GM12878 (cell line): ENCODE results near the gene CHERP. TPM values are rescaled to one million over a fixed set of nuclear protein-coding genes. Genes with fewer than 3 reads are reported as not detected.

ENCODE experiments used
- ATAC-seq: fragments of 200-7000 bp; cut with Tn5 transposase; 3 replicates; pipeline ENCODE4 v1.9.1; 2020; ENCODE audit warnings: mild to moderate bottlenecking, moderate library complexity
- BruUV-seq: library from RNA; stranded (reverse); fragments of 400-500 nt; replicated peaks from 2 replicates; lab custom pipeline; 2021; lab: Mats Ljungman, UMichigan
- CTCF ChIA-PET: fragments of 300-600 bp; sonication (Branson Sonifier 250); formaldehyde crosslinking; extraction: SDS; loops from one replicate; lab custom pipeline; 2021; ENCODE audit warnings: inconsistent platforms; lab: Yijun Ruan, JAX
- POLR2A ChIA-PET: fragments of 350-600 bp; formaldehyde crosslinking; extraction: SDS; loops from one replicate; lab custom pipeline; 2021; ENCODE audit warnings: inconsistent platforms; lab: Charles Lee
- RAD21 ChIA-PET: fragments of 300-600 bp; sonication (Branson Sonifier 250); formaldehyde crosslinking; loops from one replicate; lab custom pipeline; 2023; ENCODE audit warnings: antibody characterized with exemption; ENCODE audit not compliant: unreplicated experiment; lab: Charles Lee
- SMC1A ChIA-PET: fragments of 300-600 bp; sonication (Branson Sonifier 250); formaldehyde crosslinking; loops from one replicate; lab custom pipeline; 2023; ENCODE audit not compliant: unreplicated experiment, uncharacterized antibody; lab: Charles Lee
- DNase-seq: peaks from one replicate; pipeline ENCODE4 v3.0.0-alpha.2; 2011; ENCODE audit warnings: low read depth, low spot score
- FAIRE-seq: peaks from 3 replicates; lab custom pipeline; 2011; peaks lifted over from hg19 to GRCh38; lab: Jason Lieb, UNC
- H2AFZ ChIP-seq: 2 replicates; pipeline ENCODE4 v1.6.0; 2011; ENCODE audit warnings: low read depth, low read length, control low read depth; ENCODE audit not compliant: control insufficient read depth
- H3K27ac ChIP-seq: 2 replicates; pipeline ENCODE4 v1.5.1; 2011; ENCODE audit warnings: control low read depth; ENCODE audit not compliant: control insufficient read depth, insufficient read depth
- H3K27me3 ChIP-seq, 2 experiments: replicated peaks in 1 of 2; 2 replicates each; pipeline versions ENCODE4 v1.6.0 to v1.6.1; 2011; ENCODE audit warnings: low read length in 1 of 2; ENCODE audit not compliant: control insufficient read depth in 2 of 2, insufficient read depth in 2 of 2
- H3K36me3 ChIP-seq, 2 experiments: 2 replicates each; pipeline ENCODE4 v1.5.1; 2011; ENCODE audit warnings: low read length in 1 of 2; ENCODE audit not compliant: control insufficient read depth in 2 of 2, insufficient read depth in 2 of 2
- H3K4me1 ChIP-seq: 2 replicates; pipeline ENCODE4 v1.6.1; 2011; ENCODE audit warnings: mild to moderate bottlenecking, low read length, moderate library complexity, mixed read lengths; ENCODE audit not compliant: control insufficient read depth, insufficient read depth
- H3K4me2 ChIP-seq: 2 replicates; pipeline ENCODE4 v1.6.0; 2011; ENCODE audit warnings: control low read depth; ENCODE audit not compliant: control insufficient read depth, insufficient read depth
- H3K4me3 ChIP-seq: fragments of 200-600 bp; sonication (generic); 2 replicates; pipeline ENCODE4 v1.5.1; 2016
- H3K79me2 ChIP-seq: 2 replicates; pipeline ENCODE4 v1.6.0; 2011; ENCODE audit warnings: low read length; ENCODE audit not compliant: control insufficient read depth, insufficient read depth
- H3K9ac ChIP-seq: 2 replicates; pipeline ENCODE4 v1.8.0; 2011; ENCODE audit warnings: low read length, control low read depth, mixed read lengths; ENCODE audit not compliant: control insufficient read depth, insufficient read depth
- H3K9me3 ChIP-seq: replicated peaks from 3 replicates; pipeline ENCODE4 v1.5.1; 2011; ENCODE audit warnings: mild to moderate bottlenecking, low read length; ENCODE audit not compliant: control insufficient read depth, insufficient read depth
- H4K20me1 ChIP-seq: 2 replicates; pipeline ENCODE4 v1.6.0; 2011; ENCODE audit not compliant: control insufficient read depth, insufficient read depth
- CBFB ChIP-seq: IDR thresholded peaks from 2 replicates; pipeline ENCODE4 v1.6.1; 2016; ENCODE audit warnings: antibody characterized with exemption, low read depth
- GATAD2B ChIP-seq: fragments of 450-650 bp; conservative IDR thresholded peaks from 2 replicates; pipeline ENCODE4 v1.6.1; 2017; ENCODE audit warnings: low read depth, mild to moderate bottlenecking, moderate library complexity
- KLF5 ChIP-seq: fragments of 450-650 bp; IDR thresholded peaks from 2 replicates; pipeline ENCODE4 v1.6.1; 2014; ENCODE audit warnings: mild to moderate bottlenecking; ENCODE audit not compliant: partially characterized antibody
- MXI1 ChIP-seq: fragments of 150-350 bp; IDR thresholded peaks from 2 replicates; pipeline ENCODE4 v1.6.1; 2011; ENCODE audit warnings: low read depth, mild to moderate bottlenecking, inconsistent platforms, low read length, improper control_type of control experiment
- MYB ChIP-seq: fragments of 150-350 bp; IDR thresholded peaks from 2 replicates; pipeline ENCODE4 v1.6.1; 2014; ENCODE audit warnings: mild to moderate bottlenecking, low read depth, low read length, borderline replicate concordance
- NR2F1 ChIP-seq: fragments of 450-650 bp; conservative IDR thresholded peaks from 2 replicates; pipeline ENCODE4 v1.6.1; 2017; ENCODE audit warnings: mild to moderate bottlenecking
- PML ChIP-seq: IDR thresholded peaks from 2 replicates; pipeline ENCODE4 v1.6.1; 2012; ENCODE audit warnings: low read length, inconsistent platforms
- RCOR1 ChIP-seq: conservative IDR thresholded peaks from 2 replicates; pipeline ENCODE4 v1.6.1; 2012; ENCODE audit warnings: low read depth, low read length, improper control_type of control experiment
- SIN3A ChIP-seq: IDR thresholded peaks from 2 replicates; pipeline ENCODE4 v1.6.1; 2012; ENCODE audit warnings: low read depth, low read length, improper control_type of control experiment
- STAT1 ChIP-seq: fragments of 450-650 bp; conservative IDR thresholded peaks from 2 replicates; pipeline ENCODE4 v1.6.1; 2014; ENCODE audit warnings: antibody characterized with exemption, mild to moderate bottlenecking
- TCF3 ChIP-seq: IDR thresholded peaks from 2 replicates; pipeline ENCODE4 v1.6.1; 2012; ENCODE audit warnings: low read depth, mild to moderate bottlenecking, low read length, borderline replicate concordance; ENCODE audit not compliant: insufficient read depth
- ZBED1 ChIP-seq: IDR thresholded peaks from 2 replicates; pipeline ENCODE4 v1.6.1; 2016; ENCODE audit warnings: borderline replicate concordance
- WGBS: methylation state at CpG from one replicate; pipeline ENCODE4 v1.1.6; 2016; ENCODE audit warnings: low lambda C conversion rate; ENCODE audit not compliant: insufficient replicate concordance, insufficient coverage; ENCODE audit errors: missing lambda C conversion rate; 5-methylcytosine and 5-hydroxymethylcytosine counted together
- in situ Hi-C: fragments of 300-500 bp; cut with MboI; formaldehyde crosslinking; loops from 9 replicates; pipeline ENCODE4 v1.14.3; 2018; ENCODE audit warnings: mixed read lengths
- intact Hi-C: fragments of 100-400 bp; cut with micrococcal nuclease; formaldehyde crosslinking; loops from one replicate; pipeline ENCODE4 v1.14.2; 2022; ENCODE audit not compliant: unreplicated experiment
- polyA plus RNA-seq, 11 experiments: library from polyadenylated mRNA; depleted of rRNA in 4 of 11; unstranded in 6 of 11; stranded (reverse) in 5 of 11; fragments of >200 nt; fragmentation: Nextera tagmentation in 4 of 11; fragmentation: Illumina TruSeq in 1 of 11; extraction: Ambion mirVana in 4 of 11; extraction: Trizol in 1 of 11; gene quantifications; 1 replicate in 1 of 11; 2 replicates in 10 of 11; pipeline versions ENCODE4 v1.2.1 to v1.2.3, GENCODE V29; 2011 to 2016; ENCODE audit warnings: inconsistent platforms in 2 of 11, missing spikeins in 2 of 11, low read depth in 1 of 11
- total RNA-seq, 4 experiments: library from RNA; depleted of rRNA in 3 of 4; stranded (reverse); fragments of >200 nt in 3 of 4; fragmentation: Illumina TruSeq in 1 of 4; extraction: Trizol in 1 of 4; gene quantifications; 2 replicates each; pipeline versions ENCODE4 v1.2.1 to v1.2.3, GENCODE V29; 2013 to 2021
- TF ChIP-seq, protein P1 (sequence below): IDR thresholded peaks from 2 replicates; pipeline ENCODE4 v1.6.1; 2011; ENCODE audit warnings: borderline replicate concordance, low read depth, mild to moderate bottlenecking, moderate library complexity, low read length; ENCODE audit not compliant: insufficient read depth, poor library complexity, severe bottlenecking
- TF ChIP-seq, protein P2 (sequence below): fragments of 450-650 bp; IDR thresholded peaks from 2 replicates; pipeline ENCODE4 v1.6.1; 2018; ENCODE audit warnings: borderline replicate concordance, mild to moderate bottlenecking; ENCODE audit not compliant: partially characterized antibody
- TF ChIP-seq, protein P3 (sequence below): IDR thresholded peaks from 2 replicates; pipeline ENCODE4 v1.6.1; 2012; ENCODE audit warnings: mild to moderate bottlenecking, low read depth, low read length
- TF ChIP-seq, protein P4 (sequence below): IDR thresholded peaks from 2 replicates; pipeline ENCODE4 v1.6.1; 2011; ENCODE audit warnings: mild to moderate bottlenecking, low read depth, low read length, moderate library complexity; ENCODE audit not compliant: insufficient replicate concordance

Gene CHERP
- total and polyA plus RNA-seq, 10 of the 15 experiments (the other 5 are each of a cell fraction or from before 2014, with no cell fraction given): 0.66 to 65.3 (median 12.2) TPM

DNA sequence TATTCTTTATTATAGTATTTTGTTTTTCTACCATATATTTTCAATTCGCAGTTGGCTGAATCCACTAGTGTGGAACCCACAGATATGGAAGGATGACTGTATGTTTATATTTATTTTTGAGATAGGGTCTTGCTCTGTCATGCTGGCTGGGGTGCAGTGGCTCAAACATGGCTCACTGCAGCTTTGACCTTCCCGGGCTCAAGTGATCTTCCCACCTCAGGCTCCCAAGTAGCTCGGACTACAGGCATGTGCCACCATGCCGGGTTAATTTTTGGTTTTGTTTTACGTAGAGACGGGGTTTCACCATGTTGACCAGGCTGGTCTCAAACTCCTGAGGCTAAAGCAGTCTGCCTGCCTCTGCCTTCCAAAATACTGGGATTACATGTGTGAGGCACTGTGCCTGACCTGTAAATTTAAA, 20.4 kb upstream of the CHERP start:
- Histone ChIP-seq H3K4me3 (no peak overlapping the region), H3K36me3 (peaks cover 7 to 56% of the 10 kb centered on the region in 2 experiments), H3K9ac (no peak overlapping the region), H3K4me2 (no peak overlapping the region), H4K20me1 (peaks cover 4% of the 10 kb centered on the region; the same call in 1 of the 2 replicates), H3K79me2 (peaks cover 2% of the 10 kb centered on the region; the same call in 1 of the 2 replicates), H3K27me3 (no peaks in the 10 kb centered on the region), H3K27ac (no peak overlapping the region), H2AFZ (no peak overlapping the region), H3K4me1 (no peaks in the 10 kb centered on the region), H3K9me3 (no peaks in the 10 kb centered on the region)
- intact Hi-C loops: no loop called here
- no peak for FAIRE-seq
- no peak for ATAC-seq
- in situ Hi-C loops: no loop called here
- POLR2A ChIA-PET: interaction anchor here (1.0 to 1.3 kb wide), 2 partner anchors 15 to 25 kb away, joined by 3 to 5 read pairs; no protein-coding TSS in a partner anchor
- DNase-seq: no peak
- 93% methylated on average over 6 of the region's 6 CpGs for WGBS
- CTCF ChIA-PET: no interaction called here
- SMC1A ChIA-PET: interaction anchor here (0.8 to 1.0 kb wide), 3 partner anchors 11 to 15 kb away, joined by 3 read pairs; no protein-coding TSS in a partner anchor
- TF ChIP-seq, protein P1, sequence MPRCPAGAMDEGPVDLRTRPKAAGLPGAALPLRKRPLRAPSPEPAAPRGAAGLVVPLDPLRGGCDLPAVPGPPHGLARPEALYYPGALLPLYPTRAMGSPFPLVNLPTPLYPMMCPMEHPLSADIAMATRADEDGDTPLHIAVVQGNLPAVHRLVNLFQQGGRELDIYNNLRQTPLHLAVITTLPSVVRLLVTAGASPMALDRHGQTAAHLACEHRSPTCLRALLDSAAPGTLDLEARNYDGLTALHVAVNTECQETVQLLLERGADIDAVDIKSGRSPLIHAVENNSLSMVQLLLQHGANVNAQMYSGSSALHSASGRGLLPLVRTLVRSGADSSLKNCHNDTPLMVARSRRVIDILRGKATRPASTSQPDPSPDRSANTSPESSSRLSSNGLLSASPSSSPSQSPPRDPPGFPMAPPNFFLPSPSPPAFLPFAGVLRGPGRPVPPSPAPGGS: no peak
- no peak for TF ChIP-seq CBFB
- no peak for TF ChIP-seq NR2F1
- TF ChIP-seq KLF5: no peak
- TF ChIP-seq MYB: no peak
- TF ChIP-seq STAT1: no peak
- no peak for TF ChIP-seq GATAD2B
- TF ChIP-seq RCOR1: no peak
- no peak for TF ChIP-seq MXI1
- no peak for TF ChIP-seq SIN3A
- TF ChIP-seq, protein P2, sequence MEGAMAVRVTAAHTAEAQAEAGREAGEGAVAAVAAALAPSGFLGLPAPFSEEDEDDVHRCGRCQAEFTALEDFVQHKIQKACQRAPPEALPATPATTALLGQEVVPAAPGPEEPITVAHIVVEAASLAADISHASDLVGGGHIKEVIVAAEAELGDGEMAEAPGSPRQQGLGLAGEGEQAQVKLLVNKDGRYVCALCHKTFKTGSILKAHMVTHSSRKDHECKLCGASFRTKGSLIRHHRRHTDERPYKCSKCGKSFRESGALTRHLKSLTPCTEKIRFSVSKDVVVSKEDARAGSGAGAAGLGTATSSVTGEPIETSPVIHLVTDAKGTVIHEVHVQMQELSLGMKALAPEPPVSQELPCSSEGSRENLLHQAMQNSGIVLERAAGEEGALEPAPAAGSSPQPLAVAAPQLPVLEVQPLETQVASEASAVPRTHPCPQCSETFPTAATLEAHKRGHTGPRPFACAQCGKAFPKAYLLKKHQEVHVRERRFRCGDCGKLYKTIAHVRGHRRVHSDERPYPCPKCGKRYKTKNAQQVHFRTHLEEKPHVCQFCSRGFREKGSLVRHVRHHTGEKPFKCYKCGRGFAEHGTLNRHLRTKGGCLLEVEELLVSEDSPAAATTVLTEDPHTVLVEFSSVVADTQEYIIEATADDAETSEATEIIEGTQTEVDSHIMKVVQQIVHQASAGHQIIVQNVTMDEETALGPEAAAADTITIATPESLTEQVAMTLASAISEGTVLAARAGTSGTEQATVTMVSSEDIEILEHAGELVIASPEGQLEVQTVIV: no peak
- TF ChIP-seq PML: no peak
- TF ChIP-seq ZBED1: no peak
- TF ChIP-seq, protein P3, sequence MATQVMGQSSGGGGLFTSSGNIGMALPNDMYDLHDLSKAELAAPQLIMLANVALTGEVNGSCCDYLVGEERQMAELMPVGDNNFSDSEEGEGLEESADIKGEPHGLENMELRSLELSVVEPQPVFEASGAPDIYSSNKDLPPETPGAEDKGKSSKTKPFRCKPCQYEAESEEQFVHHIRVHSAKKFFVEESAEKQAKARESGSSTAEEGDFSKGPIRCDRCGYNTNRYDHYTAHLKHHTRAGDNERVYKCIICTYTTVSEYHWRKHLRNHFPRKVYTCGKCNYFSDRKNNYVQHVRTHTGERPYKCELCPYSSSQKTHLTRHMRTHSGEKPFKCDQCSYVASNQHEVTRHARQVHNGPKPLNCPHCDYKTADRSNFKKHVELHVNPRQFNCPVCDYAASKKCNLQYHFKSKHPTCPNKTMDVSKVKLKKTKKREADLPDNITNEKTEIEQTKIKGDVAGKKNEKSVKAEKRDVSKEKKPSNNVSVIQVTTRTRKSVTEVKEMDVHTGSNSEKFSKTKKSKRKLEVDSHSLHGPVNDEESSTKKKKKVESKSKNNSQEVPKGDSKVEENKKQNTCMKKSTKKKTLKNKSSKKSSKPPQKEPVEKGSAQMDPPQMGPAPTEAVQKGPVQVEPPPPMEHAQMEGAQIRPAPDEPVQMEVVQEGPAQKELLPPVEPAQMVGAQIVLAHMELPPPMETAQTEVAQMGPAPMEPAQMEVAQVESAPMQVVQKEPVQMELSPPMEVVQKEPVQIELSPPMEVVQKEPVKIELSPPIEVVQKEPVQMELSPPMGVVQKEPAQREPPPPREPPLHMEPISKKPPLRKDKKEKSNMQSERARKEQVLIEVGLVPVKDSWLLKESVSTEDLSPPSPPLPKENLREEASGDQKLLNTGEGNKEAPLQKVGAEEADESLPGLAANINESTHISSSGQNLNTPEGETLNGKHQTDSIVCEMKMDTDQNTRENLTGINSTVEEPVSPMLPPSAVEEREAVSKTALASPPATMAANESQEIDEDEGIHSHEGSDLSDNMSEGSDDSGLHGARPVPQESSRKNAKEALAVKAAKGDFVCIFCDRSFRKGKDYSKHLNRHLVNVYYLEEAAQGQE: no peak
- TF ChIP-seq TCF3: no peak
- TF ChIP-seq, protein P4, sequence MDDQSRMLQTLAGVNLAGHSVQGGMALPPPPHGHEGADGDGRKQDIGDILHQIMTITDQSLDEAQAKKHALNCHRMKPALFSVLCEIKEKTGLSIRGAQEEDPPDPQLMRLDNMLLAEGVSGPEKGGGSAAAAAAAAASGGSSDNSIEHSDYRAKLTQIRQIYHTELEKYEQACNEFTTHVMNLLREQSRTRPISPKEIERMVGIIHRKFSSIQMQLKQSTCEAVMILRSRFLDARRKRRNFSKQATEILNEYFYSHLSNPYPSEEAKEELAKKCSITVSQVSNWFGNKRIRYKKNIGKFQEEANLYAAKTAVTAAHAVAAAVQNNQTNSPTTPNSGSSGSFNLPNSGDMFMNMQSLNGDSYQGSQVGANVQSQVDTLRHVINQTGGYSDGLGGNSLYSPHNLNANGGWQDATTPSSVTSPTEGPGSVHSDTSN: no peak
- BruUV-seq: no TSS peak
- RAD21 ChIA-PET: interaction anchor here (0.5 kb wide), 1 partner anchor 17 kb away, joined by 3 read pairs; no protein-coding TSS in a partner anchor
